ENCODE data around the gene KRT1.

DNA sequence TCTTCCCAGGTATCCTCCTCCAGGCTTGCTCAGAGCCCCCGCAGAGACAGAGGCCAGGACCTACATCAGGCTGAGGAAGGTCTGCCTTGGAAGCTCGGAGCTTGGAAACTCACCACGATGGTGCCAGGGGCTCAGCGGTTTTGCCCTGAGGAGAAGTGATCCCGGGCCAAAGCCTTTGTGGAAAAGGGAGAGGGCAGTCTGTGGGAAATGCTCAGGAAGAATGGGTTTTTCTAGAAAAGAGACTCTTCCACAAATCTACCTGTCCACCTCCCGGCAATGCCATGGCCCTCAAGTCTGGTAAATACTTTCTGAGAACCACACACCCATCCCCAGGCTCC lies 36.2 kb downstream of the KRT1 start:
- TF ChIP-seq, protein P1, sequence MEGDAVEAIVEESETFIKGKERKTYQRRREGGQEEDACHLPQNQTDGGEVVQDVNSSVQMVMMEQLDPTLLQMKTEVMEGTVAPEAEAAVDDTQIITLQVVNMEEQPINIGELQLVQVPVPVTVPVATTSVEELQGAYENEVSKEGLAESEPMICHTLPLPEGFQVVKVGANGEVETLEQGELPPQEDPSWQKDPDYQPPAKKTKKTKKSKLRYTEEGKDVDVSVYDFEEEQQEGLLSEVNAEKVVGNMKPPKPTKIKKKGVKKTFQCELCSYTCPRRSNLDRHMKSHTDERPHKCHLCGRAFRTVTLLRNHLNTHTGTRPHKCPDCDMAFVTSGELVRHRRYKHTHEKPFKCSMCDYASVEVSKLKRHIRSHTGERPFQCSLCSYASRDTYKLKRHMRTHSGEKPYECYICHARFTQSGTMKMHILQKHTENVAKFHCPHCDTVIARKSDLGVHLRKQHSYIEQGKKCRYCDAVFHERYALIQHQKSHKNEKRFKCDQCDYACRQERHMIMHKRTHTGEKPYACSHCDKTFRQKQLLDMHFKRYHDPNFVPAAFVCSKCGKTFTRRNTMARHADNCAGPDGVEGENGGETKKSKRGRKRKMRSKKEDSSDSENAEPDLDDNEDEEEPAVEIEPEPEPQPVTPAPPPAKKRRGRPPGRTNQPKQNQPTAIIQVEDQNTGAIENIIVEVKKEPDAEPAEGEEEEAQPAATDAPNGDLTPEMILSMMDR (IDR thresholded peaks at IDR 0.05; ENCODE audit: insufficient read depth, low read depth, low read length) = no peak
- TF ChIP-seq EZH2 (IDR thresholded peaks at IDR 0.05; ENCODE audit: insufficient read depth, low read length) = no peak

Data from astrocyte (in vitro differentiated cells and primary cell).